IMR-90 (cell line): ENCODE results near the gene CALR3. TPM values are rescaled to one million over a fixed set of nuclear protein-coding genes. Genes with fewer than 3 reads are reported as not detected.
A peak's percentile ranks its signal among the peaks of the same experiment; 100 is the strongest.

ENCODE experiments used
- ATAC-seq: fragments of 200-7000 bp; cut with Tn5 transposase; 2 replicates; pipeline ENCODE4 v1.9.1; 2020; ENCODE audit warnings: low read depth, mild to moderate bottlenecking, moderate library complexity
- BruUV-seq: library from RNA; stranded (reverse); fragments of 400-500 nt; replicated peaks from 2 replicates; lab custom pipeline; 2021; lab: Mats Ljungman, UMichigan
- CTCF ChIA-PET: fragments of 300-600 bp; formaldehyde crosslinking; extraction: SDS; loops from one replicate; lab custom pipeline; 2021; ENCODE audit warnings: antibody characterized with exemption; lab: Yijun Ruan, JAX
- POLR2A ChIA-PET: fragments of 300-600 bp; sonication (Branson Sonifier 250); formaldehyde crosslinking; loops from one replicate; lab custom pipeline; 2022; ENCODE audit warnings: antibody characterized with exemption; ENCODE audit not compliant: unreplicated experiment; lab: Charles Lee
- DNase-seq: peaks from one replicate; pipeline ENCODE4 v3.0.0; 2013
- H2AFZ ChIP-seq: replicated peaks from 2 replicates; pipeline ENCODE3; 2013; ENCODE audit warnings: low read length, mild to moderate bottlenecking; ENCODE audit not compliant: poor library complexity
- H2AK5ac ChIP-seq: 2 replicates; pipeline ENCODE4 v1.6.1; 2013; ENCODE audit warnings: low read depth, low read length, inconsistent platforms
- H2AK9ac ChIP-seq: replicated peaks from 2 replicates; pipeline ENCODE3; 2013; ENCODE audit warnings: mild to moderate bottlenecking, low read depth, low read length, moderate library complexity; ENCODE audit not compliant: poor library complexity
- H2BK120ac ChIP-seq: 2 replicates; pipeline ENCODE4 v1.6.1; 2013; ENCODE audit warnings: low read depth, low read length, inconsistent platforms
- H2BK15ac ChIP-seq: 3 replicates; pipeline ENCODE4 v1.6.1; 2013; ENCODE audit warnings: low read depth, low read length, inconsistent platforms
- H2BK20ac ChIP-seq: 2 replicates; pipeline ENCODE4 v1.6.1; 2013; ENCODE audit warnings: low read depth, mild to moderate bottlenecking, inconsistent platforms, low read length, moderate library complexity
- H2BK5ac ChIP-seq: 2 replicates; pipeline ENCODE4 v1.6.1; 2013; ENCODE audit warnings: mild to moderate bottlenecking, low read depth, low read length, inconsistent platforms; ENCODE audit not compliant: poor library complexity, severe bottlenecking
- H3K14ac ChIP-seq: replicated peaks from 2 replicates; pipeline ENCODE4 v1.6.1; 2013; ENCODE audit warnings: low read depth, low read length, inconsistent platforms
- H3K18ac ChIP-seq: 2 replicates; pipeline ENCODE4 v1.6.1; 2013; ENCODE audit warnings: low read depth, low read length, control low read depth
- H3K23ac ChIP-seq: 2 replicates; pipeline ENCODE4 v1.6.1; 2013; ENCODE audit warnings: low read depth, low read length, inconsistent platforms
- H3K27ac ChIP-seq: 2 replicates; pipeline ENCODE4 v1.5.1; 2013; ENCODE audit warnings: mild to moderate bottlenecking, control low read depth, low read length; ENCODE audit not compliant: insufficient read depth
- H3K27me3 ChIP-seq: 2 replicates; pipeline ENCODE4 v1.6.1; 2013; ENCODE audit warnings: low read length; ENCODE audit not compliant: control insufficient read depth, insufficient read depth
- H3K36me3 ChIP-seq: 2 replicates; pipeline ENCODE4 v1.6.1; 2013; ENCODE audit warnings: low read length, mixed read lengths; ENCODE audit not compliant: control insufficient read depth, insufficient read depth
- H3K4ac ChIP-seq: 2 replicates; pipeline ENCODE4 v1.6.1; 2013; ENCODE audit warnings: low read depth, low read length, inconsistent platforms
- H3K4me1 ChIP-seq: 2 replicates; pipeline ENCODE4 v1.6.1; 2013; ENCODE audit warnings: low read length, mixed read lengths; ENCODE audit not compliant: control insufficient read depth, insufficient read depth
- H3K4me2 ChIP-seq: 2 replicates; pipeline ENCODE4 v1.6.1; 2013; ENCODE audit warnings: low read depth, mild to moderate bottlenecking, control low read depth, low read length, moderate library complexity
- H3K4me3 ChIP-seq: 2 replicates; pipeline ENCODE4 v1.5.1; 2013; ENCODE audit warnings: low read depth, mild to moderate bottlenecking, control low read depth, low read length, moderate library complexity; ENCODE audit not compliant: insufficient read depth
- H3K56ac ChIP-seq: 2 replicates; pipeline ENCODE4 v1.6.1; 2013; ENCODE audit warnings: low read length, inconsistent platforms; ENCODE audit not compliant: insufficient read depth; ENCODE audit errors: extremely low read depth
- H3K79me1 ChIP-seq, 2 experiments: 2 replicates each; pipeline ENCODE4 v1.6.1; 2013; ENCODE audit warnings: low read length in 2 of 2, inconsistent platforms in 1 of 2, low read depth in 1 of 2
- H3K9ac ChIP-seq: 2 replicates; pipeline ENCODE4 v1.6.1; 2013; ENCODE audit warnings: low read depth, low read length, control low read depth
- H3K9me1 ChIP-seq: 2 replicates; pipeline ENCODE4 v1.6.1; 2013; ENCODE audit warnings: low read length, inconsistent platforms; ENCODE audit not compliant: insufficient read depth
- H3K9me3 ChIP-seq: 2 replicates; pipeline ENCODE4 v1.6.1; 2013; ENCODE audit warnings: low read length; ENCODE audit not compliant: control insufficient read depth, insufficient read depth
- H4K20me1 ChIP-seq: 2 replicates; pipeline ENCODE4 v1.6.1; 2013; ENCODE audit warnings: low read length, inconsistent platforms; ENCODE audit not compliant: insufficient read depth
- H4K5ac ChIP-seq: 2 replicates; pipeline ENCODE4 v1.6.1; 2013; ENCODE audit warnings: mild to moderate bottlenecking, low read depth, low read length, control low read depth
- H4K8ac ChIP-seq, 2 experiments: 2 replicates each; pipeline ENCODE4 v1.6.1; 2013; ENCODE audit warnings: low read depth in 2 of 2, low read length in 2 of 2, control low read depth in 1 of 2, inconsistent platforms in 1 of 2
- H4K91ac ChIP-seq: 2 replicates; pipeline ENCODE4 v1.6.1; 2013; ENCODE audit warnings: low read depth, low read length, inconsistent platforms; ENCODE audit not compliant: insufficient read depth
- BHLHE40 ChIP-seq: fragments of 150-350 bp; IDR thresholded peaks from 2 replicates; pipeline ENCODE4 v1.6.1; 2016; ENCODE audit warnings: mild to moderate bottlenecking, low read depth, low read length
- CEBPB ChIP-seq: IDR thresholded peaks from 2 replicates; pipeline ENCODE4 v1.6.1; 2012; ENCODE audit warnings: low read depth, low read length, improper control_type of control experiment
- CHD1 ChIP-seq: IDR thresholded peaks from 2 replicates; pipeline ENCODE4 v1.6.1; 2012; ENCODE audit warnings: low read depth, low read length, improper control_type of control experiment
- FOS ChIP-seq: fragments of 150-350 bp; IDR thresholded peaks from 2 replicates; pipeline ENCODE4 v1.6.1; 2016; ENCODE audit warnings: low read depth, low read length
- MAFK ChIP-seq: IDR thresholded peaks from 2 replicates; pipeline ENCODE4 v1.6.1; 2012; ENCODE audit warnings: low read depth, low read length, improper control_type of control experiment
- MAZ ChIP-seq: IDR thresholded peaks from 2 replicates; pipeline ENCODE4 v1.6.1; 2012; ENCODE audit warnings: low read depth, mild to moderate bottlenecking, low read length, improper control_type of control experiment, moderate library complexity, borderline replicate concordance
- MXI1 ChIP-seq: IDR thresholded peaks from 2 replicates; pipeline ENCODE4 v1.6.1; 2012; ENCODE audit warnings: low read depth, mild to moderate bottlenecking, low read length, moderate library complexity, borderline replicate concordance
- NFE2L2 ChIP-seq: fragments of 150-350 bp; IDR thresholded peaks from 2 replicates; pipeline ENCODE4 v1.6.1; 2016; ENCODE audit warnings: low read depth, mild to moderate bottlenecking, low read length
- POLR2A ChIP-seq: IDR thresholded peaks from 2 replicates; pipeline ENCODE4 v1.6.1; 2012; ENCODE audit warnings: mild to moderate bottlenecking, low read depth, low read length
- RAD21 ChIP-seq: IDR thresholded peaks from 2 replicates; pipeline ENCODE4 v1.6.1; 2012; ENCODE audit warnings: low read length, improper control_type of control experiment
- RCOR1 ChIP-seq: IDR thresholded peaks from 2 replicates; pipeline ENCODE4 v1.6.1; 2012; ENCODE audit warnings: mild to moderate bottlenecking, low read length, improper control_type of control experiment; ENCODE audit not compliant: insufficient replicate concordance
- RFX5 ChIP-seq: IDR thresholded peaks from 2 replicates; pipeline ENCODE4 v1.8.0; 2012; ENCODE audit warnings: low read depth, mild to moderate bottlenecking, low read length, moderate library complexity
- SMC3 ChIP-seq: fragments of 150-350 bp; IDR thresholded peaks from 2 replicates; pipeline ENCODE4 v1.6.1; 2016; ENCODE audit warnings: low read depth, mild to moderate bottlenecking, antibody characterized with exemption, low read length, moderate library complexity
- WGBS, 2 experiments: methylation state at CpG; one replicate each; pipeline versions ENCODE4 v1.1.5 to v1.1.7; 2013; ENCODE audit warnings: missing lambda C conversion rate in 2 of 2; ENCODE audit not compliant: insufficient read length in 1 of 2; ENCODE audit errors: extremely low coverage in 2 of 2; 5-methylcytosine and 5-hydroxymethylcytosine counted together
- dilution Hi-C: fragments of 300-500 bp; cut with HindIII; formaldehyde crosslinking; loops from one replicate; pipeline ENCODE4 v1.14.3; 2018; ENCODE audit warnings: low sequenced_read_pairs; ENCODE audit not compliant: unreplicated experiment
- in situ Hi-C: fragments of 300-500 bp; cut with MboI; formaldehyde crosslinking; loops from 3 replicates; pipeline ENCODE4 v1.14.3; 2019; ENCODE audit warnings: low sequenced_read_pairs, inconsistent platforms, mixed read lengths
- intact Hi-C: fragments of 100-400 bp; cut with micrococcal nuclease; formaldehyde crosslinking; loops from 2 replicates; pipeline ENCODE4 v1.10.0; 2022
- polyA plus RNA-seq, 3 experiments: library from polyadenylated mRNA; depleted of rRNA; stranded (reverse); fragments of >200 nt; gene quantifications; 2 replicates each; pipeline ENCODE4 v1.2.3, GENCODE V29; 2012; ENCODE audit warnings: low replicate concordance in 1 of 3
- total RNA-seq: library from RNA; depleted of rRNA; stranded (reverse); fragments of >200 nt; gene quantifications from 2 replicates; pipeline ENCODE4 v1.2.3, GENCODE V29; 2012
- TF ChIP-seq, protein P1 (sequence below): conservative IDR thresholded peaks from 2 replicates; pipeline ENCODE4 v1.5.1; 2012; ENCODE audit warnings: mild to moderate bottlenecking, low read depth, low read length, improper control_type of control experiment
- TF ChIP-seq, protein P2 (sequence below): fragments of 150-350 bp; IDR thresholded peaks from 2 replicates; pipeline ENCODE4 v1.6.1; 2017; ENCODE audit warnings: mild to moderate bottlenecking, antibody characterized with exemption, low read length, low read depth
- TF ChIP-seq, protein P3 (sequence below): fragments of 150-350 bp; IDR thresholded peaks from 2 replicates; pipeline ENCODE4 v1.6.1; 2016; ENCODE audit warnings: low read depth, mild to moderate bottlenecking, low read length, moderate library complexity, borderline replicate concordance

CALR3 gene
- total and polyA plus RNA-seq, 2 of the 4 experiments (the other 2 are of a cell fraction), result not detected

DNA sequence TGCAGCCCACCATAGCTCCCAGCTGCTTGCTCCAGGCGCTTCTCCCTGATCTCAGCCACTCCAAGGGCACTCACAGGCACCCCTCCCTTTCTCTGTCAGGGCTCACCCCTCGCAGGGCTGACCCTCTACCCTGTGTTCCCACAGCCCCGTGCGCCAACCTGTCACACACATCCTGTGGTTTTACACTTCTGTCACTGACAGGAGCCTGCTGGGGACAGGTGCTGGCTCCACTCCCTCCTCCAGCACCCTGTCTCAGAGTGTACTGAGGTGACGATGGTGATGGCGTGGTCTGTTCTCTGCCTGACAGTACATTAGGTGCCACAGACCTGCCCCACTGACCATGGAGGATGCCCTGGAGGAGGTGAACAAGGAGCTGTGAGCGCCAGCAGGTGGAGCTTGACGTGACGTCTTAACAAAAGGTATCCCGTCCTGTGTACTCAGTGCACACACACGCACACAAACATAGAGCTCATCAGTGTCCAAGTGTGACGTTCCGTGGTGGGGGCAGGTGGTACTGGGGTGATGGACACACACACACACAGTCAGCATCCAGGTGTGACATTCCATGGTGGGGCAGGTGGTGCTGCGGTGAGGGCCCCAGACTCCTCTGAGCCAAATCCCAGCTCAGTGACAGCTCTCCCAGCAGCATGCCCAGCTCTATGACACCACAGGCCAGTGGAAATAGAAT lies 21.1 kb upstream of the CALR3 start:
- H3K9me1 ChIP-seq, result no peaks in the 10 kb centered on the region
- peak overlapping the region; percentile 13 for H2AFZ ChIP-seq
- H2BK20ac ChIP-seq, result no peak overlapping the region
- DNase-seq, result no peak
- no peak overlapping the region for H3K9ac ChIP-seq
- no peak overlapping the region for H3K14ac ChIP-seq
- no peak for TF ChIP-seq RCOR1
- TF ChIP-seq, protein P1, sequence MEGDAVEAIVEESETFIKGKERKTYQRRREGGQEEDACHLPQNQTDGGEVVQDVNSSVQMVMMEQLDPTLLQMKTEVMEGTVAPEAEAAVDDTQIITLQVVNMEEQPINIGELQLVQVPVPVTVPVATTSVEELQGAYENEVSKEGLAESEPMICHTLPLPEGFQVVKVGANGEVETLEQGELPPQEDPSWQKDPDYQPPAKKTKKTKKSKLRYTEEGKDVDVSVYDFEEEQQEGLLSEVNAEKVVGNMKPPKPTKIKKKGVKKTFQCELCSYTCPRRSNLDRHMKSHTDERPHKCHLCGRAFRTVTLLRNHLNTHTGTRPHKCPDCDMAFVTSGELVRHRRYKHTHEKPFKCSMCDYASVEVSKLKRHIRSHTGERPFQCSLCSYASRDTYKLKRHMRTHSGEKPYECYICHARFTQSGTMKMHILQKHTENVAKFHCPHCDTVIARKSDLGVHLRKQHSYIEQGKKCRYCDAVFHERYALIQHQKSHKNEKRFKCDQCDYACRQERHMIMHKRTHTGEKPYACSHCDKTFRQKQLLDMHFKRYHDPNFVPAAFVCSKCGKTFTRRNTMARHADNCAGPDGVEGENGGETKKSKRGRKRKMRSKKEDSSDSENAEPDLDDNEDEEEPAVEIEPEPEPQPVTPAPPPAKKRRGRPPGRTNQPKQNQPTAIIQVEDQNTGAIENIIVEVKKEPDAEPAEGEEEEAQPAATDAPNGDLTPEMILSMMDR, result no peak
- TF ChIP-seq, protein P2, sequence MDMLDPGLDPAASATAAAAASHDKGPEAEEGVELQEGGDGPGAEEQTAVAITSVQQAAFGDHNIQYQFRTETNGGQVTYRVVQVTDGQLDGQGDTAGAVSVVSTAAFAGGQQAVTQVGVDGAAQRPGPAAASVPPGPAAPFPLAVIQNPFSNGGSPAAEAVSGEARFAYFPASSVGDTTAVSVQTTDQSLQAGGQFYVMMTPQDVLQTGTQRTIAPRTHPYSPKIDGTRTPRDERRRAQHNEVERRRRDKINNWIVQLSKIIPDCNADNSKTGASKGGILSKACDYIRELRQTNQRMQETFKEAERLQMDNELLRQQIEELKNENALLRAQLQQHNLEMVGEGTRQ, result no peak
- no peak for TF ChIP-seq MAFK
- no peak for TF ChIP-seq NFE2L2
- TF ChIP-seq FOS, result no peak
- no peak for TF ChIP-seq RAD21
- TF ChIP-seq CHD1, result no peak
- no peak for TF ChIP-seq MAZ
- TF ChIP-seq SMC3, result no peak
- no peak for TF ChIP-seq CEBPB
- TF ChIP-seq MXI1, result no peak
- no peak for TF ChIP-seq RFX5
- no peak for TF ChIP-seq BHLHE40
- TF ChIP-seq, protein P3, sequence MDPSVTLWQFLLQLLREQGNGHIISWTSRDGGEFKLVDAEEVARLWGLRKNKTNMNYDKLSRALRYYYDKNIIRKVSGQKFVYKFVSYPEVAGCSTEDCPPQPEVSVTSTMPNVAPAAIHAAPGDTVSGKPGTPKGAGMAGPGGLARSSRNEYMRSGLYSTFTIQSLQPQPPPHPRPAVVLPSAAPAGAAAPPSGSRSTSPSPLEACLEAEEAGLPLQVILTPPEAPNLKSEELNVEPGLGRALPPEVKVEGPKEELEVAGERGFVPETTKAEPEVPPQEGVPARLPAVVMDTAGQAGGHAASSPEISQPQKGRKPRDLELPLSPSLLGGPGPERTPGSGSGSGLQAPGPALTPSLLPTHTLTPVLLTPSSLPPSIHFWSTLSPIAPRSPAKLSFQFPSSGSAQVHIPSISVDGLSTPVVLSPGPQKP, result no peak
- TF ChIP-seq POLR2A, result no peak
- no peak overlapping the region for H4K5ac ChIP-seq
- H4K20me1 ChIP-seq, result peaks cover 3% of the 10 kb centered on the region; the same call in 1 of the 2 replicates
- H3K79me1 ChIP-seq, result peaks cover 0 to 13% of the 10 kb centered on the region in 2 experiments; a peak in 3 of 4 replicates
- ChIA-PET CTCF (no interaction called here), POLR2A (no interaction called here)
- no peak overlapping the region for H3K27ac ChIP-seq
- dilution Hi-C loops (no loop called here), intact Hi-C loops (no loop called here), in situ Hi-C loops (no loop called here)
- H3K4me2 ChIP-seq, result no peak overlapping the region
- H2BK5ac ChIP-seq, result no peak overlapping the region
- H3K56ac ChIP-seq, result no peak overlapping the region
- H3K18ac ChIP-seq, result no peak overlapping the region
- H2BK15ac ChIP-seq, result no peak overlapping the region
- no TSS peak for BruUV-seq
- 0 out of 2 replicates have a peak, but pooled peaks have one; percentile 8 for ATAC-seq
- no peak overlapping the region for H3K4me3 ChIP-seq
- no peak overlapping the region for H2BK120ac ChIP-seq
- no peak overlapping the region for H4K8ac ChIP-seq
- no peak overlapping the region for H2AK9ac ChIP-seq
- no peaks in the 10 kb centered on the region for H3K4me1 ChIP-seq
- 77% methylated on average over 2 of the region's 14 CpGs; no CpG with 5 or more reads in 1 of the 2 experiments for WGBS, 2 experiments
- H3K23ac ChIP-seq, result no peak overlapping the region
- H3K36me3 ChIP-seq, result peaks cover 61% of the 10 kb centered on the region
- H3K27me3 ChIP-seq, result no peaks in the 10 kb centered on the region
- H3K9me3 ChIP-seq, result no peaks in the 10 kb centered on the region
- H2AK5ac ChIP-seq, result no peak overlapping the region
- H3K4ac ChIP-seq, result no peak overlapping the region
- H4K91ac ChIP-seq, result no peak overlapping the region
